Measurements from ENCODE around the gene ZNF8. TPM values are rescaled to one million over a fixed set of nuclear protein-coding genes. Genes with fewer than 3 reads are reported as not detected.

Gene ZNF8
- total RNA-seq (2012; rRNA removed) = 3.9 and 4.4 TPM in 2 replicates
- 1.5 and 2.1 TPM in 2 replicates for polyA plus RNA-seq (2012; rRNA removed)
- 0.74 and 0.92 TPM in 2 replicates for polyA plus RNA-seq (2012; cell fraction: cytosol; rRNA removed)
- polyA plus RNA-seq (2012; cell fraction: nucleus; rRNA removed; ENCODE audit: low replicate concordance) = 5.1 and 8.2 TPM in 2 replicates
- Bru-seq, nascent RNA = percentile 77 among the genes with signal in this experiment
- percentile 88 among the genes with signal in this experiment for BruChase-seq, experiment 1, labeled RNA remaining after a 6-hour chase
- percentile 95 among the genes with signal in this experiment for BruChase-seq, experiment 2, labeled RNA remaining after a 2-hour chase
- long read RNA-seq, full-length matches to known transcripts = 3 of 3 reads
- long read RNA-seq, partial matches to known transcripts = 0 of 3 reads
- long read RNA-seq, other reads (novel, unspliced or antisense) = 0 of 3 reads

DNA sequence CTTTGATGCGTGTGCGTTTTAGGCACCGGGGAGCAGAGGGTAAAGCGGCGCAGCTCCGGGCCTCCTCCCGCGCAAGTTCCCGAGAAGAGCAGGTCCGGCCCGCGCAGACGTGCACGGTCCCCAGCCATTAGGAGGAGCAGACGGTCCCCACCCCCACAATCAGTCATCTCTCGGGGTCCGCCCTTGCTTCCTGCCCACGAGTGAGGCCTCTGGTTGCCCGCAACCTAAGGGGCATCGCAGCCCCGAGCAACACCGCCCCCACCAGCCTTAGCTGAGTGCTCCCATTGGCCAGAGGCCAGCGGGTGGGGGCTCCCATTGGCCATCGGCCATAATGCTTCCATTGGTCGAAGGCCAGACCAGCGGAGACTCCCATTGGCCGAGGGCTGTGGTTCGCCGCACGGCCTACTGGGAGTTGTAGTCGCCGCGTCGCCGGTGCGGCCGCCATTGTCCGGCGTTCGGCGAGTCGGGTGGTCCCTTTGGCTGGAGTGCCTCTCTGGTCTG, at the start of gene ZNF8:
Gene ZNF8 (plus strand): TSS at position 415 of the 501 bp plus-strand sequence. CDS start 127 bp downstream, outside the sequence.
- Histone ChIP-seq H3K36me3 (ENCODE audit: control insufficient read depth, insufficient read depth, low read length) (peaks cover 27% of the 10 kb centered on the region), H4K91ac (ENCODE audit: insufficient read depth, low read depth, low read length) (peak within 1 kb of the TSS; percentile 88), H2BK5ac (ENCODE audit: low read depth, low read length, poor library complexity, severe bottlenecking) (peak within 1 kb of the TSS; percentile 67), H4K20me1 (ENCODE audit: insufficient read depth, low read length) (peaks cover 10% of the 10 kb centered on the region), H3K27ac (ENCODE audit: insufficient read depth, low read length) (peak within 1 kb of the TSS; percentile 79), H2AK9ac (replicated peaks; ENCODE audit: low read depth, low read length, poor library complexity) (peak within 1 kb of the TSS; percentile 98), H3K4me2 (ENCODE audit: low read depth, low read length) (peak within 1 kb of the TSS; percentile 85), H3K23ac (ENCODE audit: low read depth, low read length) (peak within 1 kb of the TSS; percentile 92), H2AFZ (replicated peaks; ENCODE audit: low read length, poor library complexity) (peak within 1 kb of the TSS; percentile 98), H2BK20ac (ENCODE audit: low read depth, low read length) (no peak within 1 kb of the TSS), H3K4me3 (ENCODE audit: insufficient read depth, low read depth, low read length) (peak within 1 kb of the TSS; percentile 65), H3K14ac (replicated peaks; ENCODE audit: low read depth, low read length) (peak within 1 kb of the TSS; percentile 95), H3K9me1 (ENCODE audit: insufficient read depth, low read length) (peaks cover 8% of the 10 kb centered on the region; the same call in 1 of the 2 replicates), H3K79me1 (ENCODE audit: low read depth in 1 of 2, low read length in 2 of 2) (peaks cover 35 to 63% of the 10 kb centered on the region in 2 experiments), H3K56ac (ENCODE audit: extremely low read depth, insufficient read depth, low read length) (peak within 1 kb of the TSS; percentile 94), H2BK15ac (ENCODE audit: low read depth, low read length) (peak within 1 kb of the TSS; percentile 55; the same call in 2 of the 3 replicates), H2AK5ac (ENCODE audit: low read depth, low read length) (peak within 1 kb of the TSS; percentile 95), H4K5ac (ENCODE audit: low read depth, low read length) (peak within 1 kb of the TSS; percentile 54), H3K4ac (ENCODE audit: low read depth, low read length) (peak within 1 kb of the TSS; percentile 92), H2BK120ac (ENCODE audit: low read depth, low read length) (peak within 1 kb of the TSS; percentile 62), H3K9me3 (ENCODE audit: control insufficient read depth, insufficient read depth, low read length) (peaks cover 26% of the 10 kb centered on the region), H3K4me1 (ENCODE audit: control insufficient read depth, insufficient read depth, low read length) (0 out of 2 replicates have a peak, but pooled peaks cover 2% of the 10 kb centered on the region), H3K18ac (ENCODE audit: low read depth, low read length) (peak within 1 kb of the TSS; percentile 24), H4K8ac (ENCODE audit: low read depth in 2 of 2, low read length in 2 of 2) (peak within 1 kb of the TSS; percentile 85 to 93), H3K9ac (ENCODE audit: low read depth, low read length) (peak within 1 kb of the TSS; percentile 84), H3K27me3 (ENCODE audit: control insufficient read depth, insufficient read depth, low read length) (no peaks in the 10 kb centered on the region)
- dilution Hi-C loops (cut with HindIII; ENCODE audit: low sequenced_read_pairs, unreplicated experiment) = no loop called here
- POLR2A ChIA-PET (ENCODE audit: unreplicated experiment) = no interaction called here
- peak; percentile 98 for DNase-seq
- ATAC-seq (ENCODE audit: low read depth) = peak; percentile 94
- WGBS, 2 experiments (ENCODE audit: extremely low coverage in 2 of 2, insufficient read length in 1 of 2) = 0% methylated on average over 30 of the region's 42 CpGs; no CpG with 5 or more reads in 1 of the 2 experiments
- intact Hi-C loops (cut with micrococcal nuclease) = loop anchor here (5.0 kb wide), 1 partner anchor 96 kb away; the partner anchor contains the start of gene ZNF274
- CTCF ChIA-PET = no interaction called here
- in situ Hi-C loops (cut with MboI; ENCODE audit: low sequenced_read_pairs) = no loop called here
- BruUV-seq (replicated peaks) = no TSS peak
- TF ChIP-seq CHD1 (IDR thresholded peaks at IDR 0.05; ENCODE audit: low read depth, low read length) = no peak; the same call in 1 of the 2 replicates
- no peak for TF ChIP-seq SMC3 (IDR thresholded peaks at IDR 0.05; ENCODE audit: low read depth, low read length)
- TF ChIP-seq CEBPB (IDR thresholded peaks at IDR 0.05; ENCODE audit: low read depth, low read length) = no peak
- TF ChIP-seq, protein P1, sequence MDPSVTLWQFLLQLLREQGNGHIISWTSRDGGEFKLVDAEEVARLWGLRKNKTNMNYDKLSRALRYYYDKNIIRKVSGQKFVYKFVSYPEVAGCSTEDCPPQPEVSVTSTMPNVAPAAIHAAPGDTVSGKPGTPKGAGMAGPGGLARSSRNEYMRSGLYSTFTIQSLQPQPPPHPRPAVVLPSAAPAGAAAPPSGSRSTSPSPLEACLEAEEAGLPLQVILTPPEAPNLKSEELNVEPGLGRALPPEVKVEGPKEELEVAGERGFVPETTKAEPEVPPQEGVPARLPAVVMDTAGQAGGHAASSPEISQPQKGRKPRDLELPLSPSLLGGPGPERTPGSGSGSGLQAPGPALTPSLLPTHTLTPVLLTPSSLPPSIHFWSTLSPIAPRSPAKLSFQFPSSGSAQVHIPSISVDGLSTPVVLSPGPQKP (IDR thresholded peaks at IDR 0.05; ENCODE audit: borderline replicate concordance, low read depth, low read length) = no peak
- peak; percentile 67; the same call in 1 of the 2 replicates for TF ChIP-seq POLR2A (IDR thresholded peaks at IDR 0.05; ENCODE audit: low read depth, low read length)
- TF ChIP-seq RFX5 (IDR thresholded peaks at IDR 0.05; ENCODE audit: low read depth, low read length) = 0 out of 2 replicates have a peak, but pooled peaks have one; percentile 47
- no peak for TF ChIP-seq MAFK (IDR thresholded peaks at IDR 0.05; ENCODE audit: low read depth, low read length)
- TF ChIP-seq, protein P2, sequence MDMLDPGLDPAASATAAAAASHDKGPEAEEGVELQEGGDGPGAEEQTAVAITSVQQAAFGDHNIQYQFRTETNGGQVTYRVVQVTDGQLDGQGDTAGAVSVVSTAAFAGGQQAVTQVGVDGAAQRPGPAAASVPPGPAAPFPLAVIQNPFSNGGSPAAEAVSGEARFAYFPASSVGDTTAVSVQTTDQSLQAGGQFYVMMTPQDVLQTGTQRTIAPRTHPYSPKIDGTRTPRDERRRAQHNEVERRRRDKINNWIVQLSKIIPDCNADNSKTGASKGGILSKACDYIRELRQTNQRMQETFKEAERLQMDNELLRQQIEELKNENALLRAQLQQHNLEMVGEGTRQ (IDR thresholded peaks at IDR 0.05; ENCODE audit: low read depth, low read length) = peak; percentile 31; the same call in 1 of the 2 replicates
- peak; percentile 97 for TF ChIP-seq MAZ (IDR thresholded peaks at IDR 0.05; ENCODE audit: borderline replicate concordance, low read depth, low read length)
- no peak for TF ChIP-seq NFE2L2 (IDR thresholded peaks at IDR 0.05; ENCODE audit: low read depth, low read length)
- TF ChIP-seq, protein P3, sequence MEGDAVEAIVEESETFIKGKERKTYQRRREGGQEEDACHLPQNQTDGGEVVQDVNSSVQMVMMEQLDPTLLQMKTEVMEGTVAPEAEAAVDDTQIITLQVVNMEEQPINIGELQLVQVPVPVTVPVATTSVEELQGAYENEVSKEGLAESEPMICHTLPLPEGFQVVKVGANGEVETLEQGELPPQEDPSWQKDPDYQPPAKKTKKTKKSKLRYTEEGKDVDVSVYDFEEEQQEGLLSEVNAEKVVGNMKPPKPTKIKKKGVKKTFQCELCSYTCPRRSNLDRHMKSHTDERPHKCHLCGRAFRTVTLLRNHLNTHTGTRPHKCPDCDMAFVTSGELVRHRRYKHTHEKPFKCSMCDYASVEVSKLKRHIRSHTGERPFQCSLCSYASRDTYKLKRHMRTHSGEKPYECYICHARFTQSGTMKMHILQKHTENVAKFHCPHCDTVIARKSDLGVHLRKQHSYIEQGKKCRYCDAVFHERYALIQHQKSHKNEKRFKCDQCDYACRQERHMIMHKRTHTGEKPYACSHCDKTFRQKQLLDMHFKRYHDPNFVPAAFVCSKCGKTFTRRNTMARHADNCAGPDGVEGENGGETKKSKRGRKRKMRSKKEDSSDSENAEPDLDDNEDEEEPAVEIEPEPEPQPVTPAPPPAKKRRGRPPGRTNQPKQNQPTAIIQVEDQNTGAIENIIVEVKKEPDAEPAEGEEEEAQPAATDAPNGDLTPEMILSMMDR (conservative IDR thresholded peaks at IDR 0.05; ENCODE audit: low read depth, low read length) = no peak; the same call in 1 of the 2 replicates
- peak; percentile 37 for TF ChIP-seq RCOR1 (IDR thresholded peaks at IDR 0.05; ENCODE audit: insufficient replicate concordance, low read length)
- peak; percentile 78 for TF ChIP-seq FOS (IDR thresholded peaks at IDR 0.05; ENCODE audit: low read depth, low read length)
